C4-2B (cell line): Measurements from ENCODE around the gene RNF123.

Source experiments
- ZFX ChIP-seq: fragments of 450-650 bp; IDR thresholded peaks from 2 replicates; pipeline ENCODE4 v1.6.1; 2017
- TF ChIP-seq, protein P1 (sequence below): fragments of 450-650 bp; conservative IDR thresholded peaks from 2 replicates; pipeline ENCODE4 v1.5.1; 2017; ENCODE audit warnings: mild to moderate bottlenecking

DNA sequence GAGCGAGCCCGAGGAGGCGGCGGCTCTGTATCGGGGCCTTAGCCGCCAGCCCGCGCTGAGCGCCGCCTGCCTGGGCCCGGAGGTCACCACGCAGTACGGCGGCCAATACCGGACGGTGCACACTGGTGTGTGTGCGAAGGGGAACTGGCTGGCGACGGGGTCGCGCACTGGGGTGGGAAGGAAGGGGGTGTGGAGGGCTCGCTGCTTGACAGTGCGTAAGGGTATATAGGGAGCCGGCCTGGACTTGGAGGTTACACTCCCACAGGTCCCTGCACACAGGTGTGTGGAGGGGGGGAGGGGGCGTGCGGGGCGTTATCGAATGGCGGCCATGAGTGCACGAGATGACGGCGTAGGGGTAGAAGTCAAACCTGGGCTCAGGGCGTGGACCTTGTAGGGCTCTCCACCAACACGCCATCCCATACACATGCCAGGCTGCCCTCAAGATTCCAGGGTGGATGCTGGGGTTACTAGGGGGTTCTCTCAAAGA lies 14.8 kb upstream of the RNF123 start:
- TF ChIP-seq, protein P1, sequence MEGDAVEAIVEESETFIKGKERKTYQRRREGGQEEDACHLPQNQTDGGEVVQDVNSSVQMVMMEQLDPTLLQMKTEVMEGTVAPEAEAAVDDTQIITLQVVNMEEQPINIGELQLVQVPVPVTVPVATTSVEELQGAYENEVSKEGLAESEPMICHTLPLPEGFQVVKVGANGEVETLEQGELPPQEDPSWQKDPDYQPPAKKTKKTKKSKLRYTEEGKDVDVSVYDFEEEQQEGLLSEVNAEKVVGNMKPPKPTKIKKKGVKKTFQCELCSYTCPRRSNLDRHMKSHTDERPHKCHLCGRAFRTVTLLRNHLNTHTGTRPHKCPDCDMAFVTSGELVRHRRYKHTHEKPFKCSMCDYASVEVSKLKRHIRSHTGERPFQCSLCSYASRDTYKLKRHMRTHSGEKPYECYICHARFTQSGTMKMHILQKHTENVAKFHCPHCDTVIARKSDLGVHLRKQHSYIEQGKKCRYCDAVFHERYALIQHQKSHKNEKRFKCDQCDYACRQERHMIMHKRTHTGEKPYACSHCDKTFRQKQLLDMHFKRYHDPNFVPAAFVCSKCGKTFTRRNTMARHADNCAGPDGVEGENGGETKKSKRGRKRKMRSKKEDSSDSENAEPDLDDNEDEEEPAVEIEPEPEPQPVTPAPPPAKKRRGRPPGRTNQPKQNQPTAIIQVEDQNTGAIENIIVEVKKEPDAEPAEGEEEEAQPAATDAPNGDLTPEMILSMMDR: no peak
- peak; percentile 73; the same call in 1 of the 2 replicates for TF ChIP-seq ZFX
